HEK293T (cell line): ENCODE results near the gene KANSL1.

Source experiments
- BHLHE40 ChIP-seq: fragments of 450-650 bp; IDR thresholded peaks from 2 replicates; pipeline ENCODE4 v1.6.1; 2016; ENCODE audit warnings: mild to moderate bottlenecking, moderate library complexity, borderline replicate concordance
- ELF4 ChIP-seq: fragments of 450-650 bp; IDR thresholded peaks from 2 replicates; pipeline ENCODE4 v1.6.1; 2017; ENCODE audit warnings: antibody characterized with exemption
- HDGF ChIP-seq: fragments of 450-650 bp; IDR thresholded peaks from 2 replicates; pipeline ENCODE4 v1.6.1; 2017; ENCODE audit warnings: antibody characterized with exemption, borderline replicate concordance
- SP1 ChIP-seq: fragments of 450-650 bp; IDR thresholded peaks from 2 replicates; pipeline ENCODE4 v1.6.1; 2017
- SUZ12 ChIP-seq: fragments of 450-650 bp; IDR thresholded peaks from 2 replicates; pipeline ENCODE4 v1.6.1; 2016; ENCODE audit warnings: mild to moderate bottlenecking

GRCh38 chr17:46136820-46137219 is 56.4 kb downstream of the KANSL1 start:
- TF ChIP-seq SUZ12 (no peak), ELF4 (no peak), BHLHE40 (no peak), SP1 (no peak), HDGF (no peak)
